HG02943 (cell line): ENCODE results near the gene MRPL2.
A peak's percentile ranks its signal among the peaks of the same experiment; 100 is the strongest.

Experiments
- ATAC-seq: cut with Tn5 transposase; IDR thresholded peaks from one replicate; pipeline ENCODE4 v1.9.1; 2021; ENCODE audit warnings: mild to moderate bottlenecking, low read depth, moderate library complexity; ENCODE audit not compliant: unreplicated experiment

The MRPL2 gene

GRCh38 chr6:43021270-43022047 is 37.8 kb downstream of the MRPL2 start, which contains the start of gene RRP36:
RRP36 (plus strand) TSS chr6:43021623; CDS start chr6:43021655, 32 bp downstream.
- ATAC-seq: peak; percentile 70

GRCh38 chr6:43020847-43021246 is 38.4 kb downstream of the MRPL2 start:
- no peak for ATAC-seq

- ATAC-seq: no peak
Measured at GRCh38 chr6:43020052-43020705, 39.1 kb downstream of the MRPL2 start.

- no peak for ATAC-seq
Measured at GRCh38 chr6:43019152-43019551, 40.1 kb downstream of the MRPL2 start.

GRCh38 chr6:43016943-43017334 is 42.3 kb downstream of the MRPL2 start:
- no peak for ATAC-seq

- ATAC-seq: no peak
Measured at GRCh38 chr6:43016176-43016942, 42.9 kb downstream of the MRPL2 start.

GRCh38 chr6:43014434-43014909 is 44.8 kb downstream of the MRPL2 start:
- no peak for ATAC-seq

- ATAC-seq: peak; percentile 93
Measured at GRCh38 chr6:43013843-43014433, 45.3 kb downstream of the MRPL2 start, which contains the start of the genes KLHDC3 and MEA1. KLHDC3 (plus strand) TSS chr6:43014249; CDS start chr6:43017193, 2,944 bp downstream. MEA1 (minus strand) TSS chr6:43013946; CDS start chr6:43013813, 133 bp downstream.

GRCh38 chr6:43013097-43013842 is 46.0 kb downstream of the MRPL2 start:
- ATAC-seq: no peak

- no peak for ATAC-seq
Measured at GRCh38 chr6:43012364-43012763, 46.9 kb downstream of the MRPL2 start.

GRCh38 chr6:43011207-43011606 is 48.0 kb downstream of the MRPL2 start:
- no peak for ATAC-seq

- no peak for ATAC-seq
Measured at GRCh38 chr6:43009124-43009523, 50.1 kb downstream of the MRPL2 start.

- ATAC-seq: no peak
Measured at GRCh38 chr6:43007126-43007525, 52.1 kb downstream of the MRPL2 start.

GRCh38 chr6:43006251-43006650 is 53.0 kb downstream of the MRPL2 start:
- no peak for ATAC-seq

- ATAC-seq: no peak
Measured at GRCh38 chr6:43005844-43006243, 53.4 kb downstream of the MRPL2 start.
